Ovary (tissue), 9 donors: ENCODE results near the gene RSU1. TPM values are rescaled to one million over a fixed set of nuclear protein-coding genes. Genes with fewer than 3 reads are reported as not detected.

Source experiments
- DNase-seq, 5 donors: peaks; one replicate each; pipeline ENCODE4 v3.0.0-alpha.2; 2019 to 2020
- H3K27ac ChIP-seq, 2 donors: fragments of 200-600 bp; one replicate each; pipeline versions ENCODE4 v1.5.1 to v1.8.0; 2019 to 2022
- H3K27me3 ChIP-seq: fragments of 200-600 bp; one replicate; pipeline ENCODE4 v1.8.0; 2022
- H3K36me3 ChIP-seq: fragments of 200-600 bp; sonication (generic); one replicate; pipeline ENCODE4 v1.5.1; 2019
- H3K4me1 ChIP-seq: one replicate; pipeline ENCODE4 v1.8.1; 2013; ENCODE audit warnings: mild to moderate bottlenecking, moderate library complexity; ENCODE audit not compliant: insufficient read depth
- H3K4me3 ChIP-seq: fragments of 200-600 bp; sonication (generic); one replicate; pipeline ENCODE4 v1.5.1; 2017
- H3K9me3 ChIP-seq, 2 donors: fragments of 200-600 bp in 1 of 2; sonication (generic) in 1 of 2; one replicate each; pipeline versions ENCODE4 v1.5.1 to v1.8.1; 2013 to 2019; ENCODE audit warnings: mild to moderate bottlenecking in 1 of 2, moderate library complexity in 1 of 2
- CTCF ChIP-seq, 3 donors: fragments of 450-650 bp in 2 of 3; fragments of 200-600 bp in 1 of 3; IDR thresholded peaks; one replicate each; pipeline versions ENCODE4 v1.5.1 to v1.8.0; 2016 to 2022; ENCODE audit warnings: antibody characterized with exemption in 3 of 3, mild to moderate bottlenecking in 1 of 3
- EP300 ChIP-seq: sonication (generic); formaldehyde crosslinking; IDR thresholded peaks from one replicate; pipeline ENCODE4 v1.6.1; 2017; ENCODE audit warnings: antibody characterized with exemption
- POLR2A ChIP-seq: fragments of 450-650 bp; IDR thresholded peaks from one replicate; pipeline ENCODE4 v1.6.1; 2017; ENCODE audit warnings: antibody characterized with exemption, mild to moderate bottlenecking, moderate library complexity
- WGBS, 3 donors: extraction: QIAGEN DNeasy Blood & Tissue Kit in 1 of 3; methylation state at CpG; one replicate each; pipeline versions ENCODE4 v1.1.5 to v1.1.7; 2013 to 2017; 5-methylcytosine and 5-hydroxymethylcytosine counted together
- intact Hi-C, 4 donors: fragments of 100-400 bp; cut with DNase I; formaldehyde crosslinking; loops; one replicate each; pipeline versions ENCODE4 v1.11.0 to v1.15.1; 2022 to 2023
- polyA plus RNA-seq, 2 donors: library from polyadenylated mRNA; stranded (reverse); fragments of 200-250 nt in 1 of 2; fragments of 350-450 nt in 1 of 2; fragmentation: Illumina TruSeq in 1 of 2; extraction: RNeasy Lipid Tissue Mini Kit (QIAGEN cat#74804) in 1 of 2; gene quantifications; one replicate each; pipeline ENCODE4 v1.2.3, GENCODE V29; 2013 to 2014
- total RNA-seq, 7 donors: library from RNA; depleted of rRNA in 2 of 7; stranded (reverse); fragments of >200 nt in 2 of 7; fragmentation: NEBNext Ultra II Directional in 3 of 7; extraction: Animal tissue kit (Norgen Biotek cat#: 25700) in 3 of 7; gene quantifications; one replicate each; pipeline versions ENCODE4 v1.1.0 to v1.2.4, GENCODE V29; 2016 to 2023
- donor health status: DM: no; HTN: no; CAD: no; lungs with moderate emphysema.
- donor health status: DM: no; HTN: no; CAD: no.
- donor health status: Bipolar disorder and iron deficiency.
- donor health status: DM: yes; HTN: yes; CAD: no.
- donor health status: DM: no; HTN: no; CAD: no.
- donor health status: DM: yes; HTN: yes; CAD: no.

Gene RSU1
- total and polyA plus RNA-seq, 9 donors: 30.1 to 184 (median 70.3) TPM

GRCh38 chr10:16643502-16643901 lies 173.7 kb downstream of the RSU1 start:
- intact Hi-C loops: no loop called here
- no peak for DNase-seq
- H3K9me3 ChIP-seq: no peaks in the 10 kb centered on the region
- H3K27me3 ChIP-seq: no peaks in the 10 kb centered on the region
- WGBS, 3 donors: 80 to 95% (median 94%) methylated on average over 3 of the region's 3 CpGs
- no peaks in the 10 kb centered on the region for H3K4me1 ChIP-seq
- no peak overlapping the region for H3K27ac ChIP-seq
- no peak for TF ChIP-seq POLR2A
- no peak for TF ChIP-seq CTCF (IDR thresholded peaks at IDR 0.05)
- TF ChIP-seq EP300: no peak
- no peak overlapping the region for H3K4me3 ChIP-seq
- no peaks in the 10 kb centered on the region for H3K36me3 ChIP-seq

- H3K4me1 ChIP-seq: no peaks in the 10 kb centered on the region
- no peaks in the 10 kb centered on the region for H3K36me3 ChIP-seq
- WGBS, 3 donors: 68 to 74% (median 72%) methylated on average over 2 of the region's 2 CpGs
- no peak overlapping the region for H3K27ac ChIP-seq
- intact Hi-C loops: no loop called here
- no peaks in the 10 kb centered on the region for H3K27me3 ChIP-seq
- DNase-seq: no peak
- TF ChIP-seq CTCF (IDR thresholded peaks at IDR 0.05): no peak
- TF ChIP-seq EP300: no peak
- no peak for TF ChIP-seq POLR2A
- H3K4me3 ChIP-seq: no peak overlapping the region
- H3K9me3 ChIP-seq: no peaks in the 10 kb centered on the region
Measured at GRCh38 chr10:16640153-16640552, 177.1 kb downstream of the RSU1 start.

- Histone ChIP-seq H3K27ac (no peak overlapping the region), H3K4me1 (no peaks in the 10 kb centered on the region), H3K9me3 (no peaks in the 10 kb centered on the region), H3K36me3 (no peaks in the 10 kb centered on the region), H3K27me3 (no peaks in the 10 kb centered on the region), H3K4me3 (no peak overlapping the region)
- TF ChIP-seq POLR2A (no peak), CTCF (IDR thresholded peaks at IDR 0.05) (no peak), EP300 (no peak)
- no peak for DNase-seq
- intact Hi-C loops: no loop called here
- WGBS, 3 donors: 84 to 87% (median 84%) methylated on average over 4 of the region's 4 CpGs
Measured at GRCh38 chr10:16639471-16639870, 177.8 kb downstream of the RSU1 start.

GRCh38 chr10:16632996-16633395 lies 184.2 kb downstream of the RSU1 start:
- Histone ChIP-seq H3K27me3 (no peaks in the 10 kb centered on the region), H3K27ac (no peak overlapping the region), H3K36me3 (no peaks in the 10 kb centered on the region), H3K9me3 (no peaks in the 10 kb centered on the region), H3K4me1 (no peaks in the 10 kb centered on the region), H3K4me3 (no peak overlapping the region)
- no peak for TF ChIP-seq CTCF (IDR thresholded peaks at IDR 0.05)
- no peak for TF ChIP-seq POLR2A
- TF ChIP-seq EP300: no peak
- WGBS, 3 donors: 96 to 97% (median 96%) methylated on average over 5 of the region's 5 CpGs
- DNase-seq: no peak
- intact Hi-C loops: no loop called here

- WGBS, 3 donors: 85 to 88% (median 87%) methylated on average over 5 of the region's 5 CpGs
- Histone ChIP-seq H3K4me3 (no peak overlapping the region), H3K36me3 (no peaks in the 10 kb centered on the region), H3K27ac (no peak overlapping the region), H3K4me1 (no peaks in the 10 kb centered on the region), H3K9me3 (no peaks in the 10 kb centered on the region), H3K27me3 (no peaks in the 10 kb centered on the region)
- TF ChIP-seq EP300 (no peak), POLR2A (no peak), CTCF (IDR thresholded peaks at IDR 0.05) (no peak)
- DNase-seq: no peak
- intact Hi-C loops: no loop called here
Measured at GRCh38 chr10:16626697-16627096, 190.5 kb downstream of the RSU1 start.
